SU-DHL-6 (cell line): Measurements from ENCODE around the gene THAP11.

Experiments
- H2AFZ ChIP-seq: fragments of 200-600 bp; sonication (generic); 2 replicates; pipeline ENCODE4 v1.6.1; 2014; ENCODE audit warnings: low read depth, mild to moderate bottlenecking, moderate library complexity, mixed read lengths, antibody characterized with exemption, low read length; ENCODE audit not compliant: severe bottlenecking
- H3F3A ChIP-seq: fragments of 200-600 bp; shearing (Covaris generic); 2 replicates; pipeline ENCODE4 v1.6.0; 2016; ENCODE audit warnings: antibody characterized with exemption, mild to moderate bottlenecking; ENCODE audit not compliant: insufficient read depth
- H3K27ac ChIP-seq: fragments of 200-600 bp; sonication (generic); 2 replicates; pipeline ENCODE4 v1.5.1; 2016; ENCODE audit warnings: low read depth, mild to moderate bottlenecking, low read length, moderate library complexity, mixed read lengths
- H3K27me3 ChIP-seq: fragments of 200-600 bp; sonication (generic), shearing (Covaris generic); 2 replicates; pipeline ENCODE4 v1.6.0; 2014; ENCODE audit warnings: mild to moderate bottlenecking, low read length
- H3K36me3 ChIP-seq: fragments of 200-600 bp; sonication (generic); 2 replicates; pipeline ENCODE4 v1.6.1; 2014; ENCODE audit warnings: mild to moderate bottlenecking, low read length, mixed read lengths
- H3K4me2 ChIP-seq: fragments of 300-600, 200-600 bp; shearing (Covaris generic), sonication (generic); 2 replicates; pipeline ENCODE4 v1.6.0; 2014; ENCODE audit warnings: low read length, low read depth, mild to moderate bottlenecking; ENCODE audit not compliant: poor library complexity, severe bottlenecking
- H3K4me3 ChIP-seq: fragments of 200-600 bp; sonication (generic); 2 replicates; pipeline ENCODE4 v1.5.1; 2014; ENCODE audit warnings: antibody characterized with exemption, low read length, mild to moderate bottlenecking, mixed read lengths; ENCODE audit not compliant: insufficient read depth, poor library complexity, severe bottlenecking
- H3K79me2 ChIP-seq: fragments of 200-600 bp; sonication (generic); 2 replicates; pipeline ENCODE4 v1.6.1; 2014; ENCODE audit warnings: mild to moderate bottlenecking, low read length, moderate library complexity; ENCODE audit not compliant: insufficient read depth
- H3K9ac ChIP-seq: fragments of 200-600 bp; sonication (generic); 2 replicates; pipeline ENCODE4 v1.7.0; 2014; ENCODE audit warnings: mild to moderate bottlenecking, low read length
- H3K9me2 ChIP-seq: fragments of 200-600 bp; sonication (generic); replicated peaks from 2 replicates; pipeline ENCODE4 v1.6.1; 2014; ENCODE audit warnings: low read length; ENCODE audit not compliant: insufficient read depth
- H3K9me3 ChIP-seq: fragments of 200-600 bp; sonication (generic); 2 replicates; pipeline ENCODE4 v1.6.1; 2014; ENCODE audit warnings: low read length, mixed read lengths; ENCODE audit not compliant: insufficient read depth
- H4K20me1 ChIP-seq: fragments of 200-600 bp; sonication (generic); 2 replicates; pipeline ENCODE4 v1.6.1; 2014; ENCODE audit warnings: low read depth, mild to moderate bottlenecking, antibody characterized with exemption, low read length, moderate library complexity, mixed read lengths
- EZH2phosphoT487 ChIP-seq: fragments of 200-600 bp; sonication (generic), shearing (Covaris generic); conservative IDR thresholded peaks from 2 replicates; pipeline ENCODE4 v1.6.1; 2018; ENCODE audit warnings: mild to moderate bottlenecking, antibody characterized with exemption, low read length, moderate library complexity, mixed read lengths
- TF ChIP-seq, protein P1 (sequence below): fragments of 200-600 bp; sonication (generic); IDR thresholded peaks from one replicate; pipeline ENCODE4 v1.5.1; 2017; ENCODE audit warnings: antibody characterized with exemption, mild to moderate bottlenecking, low read length, moderate library complexity; ENCODE audit not compliant: insufficient read depth, poor library complexity, severe bottlenecking

THAP11 gene

DNA sequence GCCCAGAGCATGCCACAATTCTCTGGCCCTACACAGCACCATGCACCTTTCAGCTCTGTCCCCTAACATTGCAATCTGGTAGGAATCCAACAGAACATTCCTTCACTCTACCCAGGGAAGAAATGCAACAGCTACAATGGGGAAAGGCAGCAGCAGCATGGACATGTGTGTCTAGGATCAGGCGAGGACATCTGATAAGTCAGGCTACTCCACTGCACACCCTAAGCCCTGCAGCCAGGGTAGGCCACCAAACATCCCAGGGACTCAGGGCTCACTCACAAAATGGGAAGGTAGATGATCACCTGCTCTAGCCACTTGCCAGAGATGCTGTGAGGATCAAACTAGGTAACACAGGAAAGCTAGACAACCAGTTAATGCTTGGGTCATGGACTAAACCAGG is 40.9 kb upstream of the THAP11 start:
- no peaks in the 10 kb centered on the region for H3K9me2 ChIP-seq
- no peaks in the 10 kb centered on the region for H3K9me3 ChIP-seq
- H2AFZ ChIP-seq = no peak overlapping the region
- no peak overlapping the region for H3K27ac ChIP-seq
- no peak overlapping the region for H3K4me2 ChIP-seq
- H3K4me3 ChIP-seq = no peak overlapping the region
- H4K20me1 ChIP-seq = no peaks in the 10 kb centered on the region
- peaks cover 19% of the 10 kb centered on the region; the same call in 1 of the 2 replicates for H3K79me2 ChIP-seq
- no peak overlapping the region for H3K9ac ChIP-seq
- no peaks in the 10 kb centered on the region for H3F3A ChIP-seq
- H3K27me3 ChIP-seq = no peaks in the 10 kb centered on the region
- H3K36me3 ChIP-seq = no peaks in the 10 kb centered on the region
- TF ChIP-seq EZH2phosphoT487 = no peak
- TF ChIP-seq, protein P1, sequence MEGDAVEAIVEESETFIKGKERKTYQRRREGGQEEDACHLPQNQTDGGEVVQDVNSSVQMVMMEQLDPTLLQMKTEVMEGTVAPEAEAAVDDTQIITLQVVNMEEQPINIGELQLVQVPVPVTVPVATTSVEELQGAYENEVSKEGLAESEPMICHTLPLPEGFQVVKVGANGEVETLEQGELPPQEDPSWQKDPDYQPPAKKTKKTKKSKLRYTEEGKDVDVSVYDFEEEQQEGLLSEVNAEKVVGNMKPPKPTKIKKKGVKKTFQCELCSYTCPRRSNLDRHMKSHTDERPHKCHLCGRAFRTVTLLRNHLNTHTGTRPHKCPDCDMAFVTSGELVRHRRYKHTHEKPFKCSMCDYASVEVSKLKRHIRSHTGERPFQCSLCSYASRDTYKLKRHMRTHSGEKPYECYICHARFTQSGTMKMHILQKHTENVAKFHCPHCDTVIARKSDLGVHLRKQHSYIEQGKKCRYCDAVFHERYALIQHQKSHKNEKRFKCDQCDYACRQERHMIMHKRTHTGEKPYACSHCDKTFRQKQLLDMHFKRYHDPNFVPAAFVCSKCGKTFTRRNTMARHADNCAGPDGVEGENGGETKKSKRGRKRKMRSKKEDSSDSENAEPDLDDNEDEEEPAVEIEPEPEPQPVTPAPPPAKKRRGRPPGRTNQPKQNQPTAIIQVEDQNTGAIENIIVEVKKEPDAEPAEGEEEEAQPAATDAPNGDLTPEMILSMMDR = no peak

DNA sequence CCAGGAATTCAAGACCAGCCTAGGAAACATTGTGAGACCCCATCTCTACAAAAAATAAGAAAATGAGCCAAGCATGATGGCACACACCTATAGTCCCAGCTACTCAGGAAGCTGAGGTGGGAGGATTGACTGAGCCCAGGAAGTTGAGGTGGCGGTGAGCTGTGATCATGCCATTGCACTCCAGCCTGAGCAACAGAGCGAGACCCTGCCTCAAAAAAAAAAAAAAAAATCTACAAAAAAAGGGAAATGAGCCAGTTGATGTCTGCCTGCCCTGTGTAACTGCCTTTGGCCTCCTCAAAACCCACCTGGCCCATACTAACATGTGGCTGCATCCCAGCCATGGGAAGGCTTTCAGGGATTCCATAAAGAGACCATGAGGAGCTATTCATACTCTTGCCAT is 40.2 kb upstream of the THAP11 start:
- no peaks in the 10 kb centered on the region for H3K36me3 ChIP-seq
- H3K9ac ChIP-seq = no peak overlapping the region
- H3K4me3 ChIP-seq = no peak overlapping the region
- no peaks in the 10 kb centered on the region for H3K9me2 ChIP-seq
- no peak overlapping the region for H3K27ac ChIP-seq
- no peaks in the 10 kb centered on the region for H3K27me3 ChIP-seq
- TF ChIP-seq EZH2phosphoT487 = no peak
- TF ChIP-seq, protein P1 = no peak
- peaks cover 19% of the 10 kb centered on the region; the same call in 1 of the 2 replicates for H3K79me2 ChIP-seq
- H3K4me2 ChIP-seq = no peak overlapping the region
- H3F3A ChIP-seq = no peaks in the 10 kb centered on the region
- no peak overlapping the region for H2AFZ ChIP-seq
- H4K20me1 ChIP-seq = no peaks in the 10 kb centered on the region
- H3K9me3 ChIP-seq = no peaks in the 10 kb centered on the region

DNA sequence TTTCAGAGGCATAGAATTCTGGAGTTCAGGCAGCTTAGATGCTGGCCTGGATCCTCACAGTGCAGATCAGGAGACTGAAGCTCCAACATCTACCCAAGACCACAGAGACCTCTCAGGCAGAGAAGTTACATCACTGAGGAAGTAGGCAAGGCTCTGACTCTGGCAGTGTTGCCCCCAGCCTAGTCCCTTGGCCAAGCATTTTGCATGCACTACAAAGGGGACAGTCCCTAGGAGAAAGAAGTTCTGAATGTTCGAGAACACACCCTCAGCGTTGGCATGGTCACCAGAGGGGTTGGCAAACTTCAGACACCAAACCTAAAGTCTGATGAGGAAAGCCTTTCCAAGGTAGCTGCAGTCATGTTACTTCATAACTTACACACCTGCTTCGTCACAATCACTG is 38.2 kb upstream of the THAP11 start:
- Histone ChIP-seq H3K9ac (no peak overlapping the region), H3K27ac (no peak overlapping the region), H3K9me2 (no peaks in the 10 kb centered on the region), H2AFZ (no peak overlapping the region), H3K36me3 (no peaks in the 10 kb centered on the region), H3K79me2 (peaks cover 19% of the 10 kb centered on the region; the same call in 1 of the 2 replicates), H3F3A (no peaks in the 10 kb centered on the region), H3K27me3 (no peaks in the 10 kb centered on the region), H4K20me1 (no peaks in the 10 kb centered on the region), H3K4me2 (no peak overlapping the region), H3K4me3 (no peak overlapping the region), H3K9me3 (no peaks in the 10 kb centered on the region)
- TF ChIP-seq EZH2phosphoT487 = no peak
- TF ChIP-seq, protein P1 = no peak
